IMR-90 (cell line): ENCODE measurements around the gene DLL1. TPM values are rescaled to one million over a fixed set of nuclear protein-coding genes. Genes with fewer than 3 reads are reported as not detected.

Experiments
- ATAC-seq: fragments of 200-7000 bp; cut with Tn5 transposase; 2 replicates; pipeline ENCODE4 v1.9.1; 2020; ENCODE audit warnings: low read depth, mild to moderate bottlenecking, moderate library complexity
- BruUV-seq: library from RNA; stranded (reverse); fragments of 400-500 nt; replicated peaks from 2 replicates; lab custom pipeline; 2021; lab: Mats Ljungman, UMichigan
- CTCF ChIA-PET: fragments of 300-600 bp; formaldehyde crosslinking; extraction: SDS; loops from one replicate; lab custom pipeline; 2021; ENCODE audit warnings: antibody characterized with exemption; lab: Yijun Ruan, JAX
- POLR2A ChIA-PET: fragments of 300-600 bp; sonication (Branson Sonifier 250); formaldehyde crosslinking; loops from one replicate; lab custom pipeline; 2022; ENCODE audit warnings: antibody characterized with exemption; ENCODE audit not compliant: unreplicated experiment; lab: Charles Lee
- DNase-seq: peaks from one replicate; pipeline ENCODE4 v3.0.0; 2013
- H2AFZ ChIP-seq: replicated peaks from 2 replicates; pipeline ENCODE3; 2013; ENCODE audit warnings: low read length, mild to moderate bottlenecking; ENCODE audit not compliant: poor library complexity
- H2AK5ac ChIP-seq: 2 replicates; pipeline ENCODE4 v1.6.1; 2013; ENCODE audit warnings: low read depth, low read length, inconsistent platforms
- H2AK9ac ChIP-seq: replicated peaks from 2 replicates; pipeline ENCODE3; 2013; ENCODE audit warnings: mild to moderate bottlenecking, low read depth, low read length, moderate library complexity; ENCODE audit not compliant: poor library complexity
- H2BK120ac ChIP-seq: 2 replicates; pipeline ENCODE4 v1.6.1; 2013; ENCODE audit warnings: low read depth, low read length, inconsistent platforms
- H2BK15ac ChIP-seq: 3 replicates; pipeline ENCODE4 v1.6.1; 2013; ENCODE audit warnings: low read depth, low read length, inconsistent platforms
- H2BK20ac ChIP-seq: 2 replicates; pipeline ENCODE4 v1.6.1; 2013; ENCODE audit warnings: low read depth, mild to moderate bottlenecking, inconsistent platforms, low read length, moderate library complexity
- H2BK5ac ChIP-seq: 2 replicates; pipeline ENCODE4 v1.6.1; 2013; ENCODE audit warnings: mild to moderate bottlenecking, low read depth, low read length, inconsistent platforms; ENCODE audit not compliant: poor library complexity, severe bottlenecking
- H3K14ac ChIP-seq: replicated peaks from 2 replicates; pipeline ENCODE4 v1.6.1; 2013; ENCODE audit warnings: low read depth, low read length, inconsistent platforms
- H3K18ac ChIP-seq: 2 replicates; pipeline ENCODE4 v1.6.1; 2013; ENCODE audit warnings: low read depth, low read length, control low read depth
- H3K23ac ChIP-seq: 2 replicates; pipeline ENCODE4 v1.6.1; 2013; ENCODE audit warnings: low read depth, low read length, inconsistent platforms
- H3K27ac ChIP-seq: 2 replicates; pipeline ENCODE4 v1.5.1; 2013; ENCODE audit warnings: mild to moderate bottlenecking, control low read depth, low read length; ENCODE audit not compliant: insufficient read depth
- H3K27me3 ChIP-seq: 2 replicates; pipeline ENCODE4 v1.6.1; 2013; ENCODE audit warnings: low read length; ENCODE audit not compliant: control insufficient read depth, insufficient read depth
- H3K36me3 ChIP-seq: 2 replicates; pipeline ENCODE4 v1.6.1; 2013; ENCODE audit warnings: low read length, mixed read lengths; ENCODE audit not compliant: control insufficient read depth, insufficient read depth
- H3K4ac ChIP-seq: 2 replicates; pipeline ENCODE4 v1.6.1; 2013; ENCODE audit warnings: low read depth, low read length, inconsistent platforms
- H3K4me1 ChIP-seq: 2 replicates; pipeline ENCODE4 v1.6.1; 2013; ENCODE audit warnings: low read length, mixed read lengths; ENCODE audit not compliant: control insufficient read depth, insufficient read depth
- H3K4me2 ChIP-seq: 2 replicates; pipeline ENCODE4 v1.6.1; 2013; ENCODE audit warnings: low read depth, mild to moderate bottlenecking, control low read depth, low read length, moderate library complexity
- H3K4me3 ChIP-seq: 2 replicates; pipeline ENCODE4 v1.5.1; 2013; ENCODE audit warnings: low read depth, mild to moderate bottlenecking, control low read depth, low read length, moderate library complexity; ENCODE audit not compliant: insufficient read depth
- H3K56ac ChIP-seq: 2 replicates; pipeline ENCODE4 v1.6.1; 2013; ENCODE audit warnings: low read length, inconsistent platforms; ENCODE audit not compliant: insufficient read depth; ENCODE audit errors: extremely low read depth
- H3K79me1 ChIP-seq, 2 experiments: 2 replicates each; pipeline ENCODE4 v1.6.1; 2013; ENCODE audit warnings: low read length in 2 of 2, inconsistent platforms in 1 of 2, low read depth in 1 of 2
- H3K9ac ChIP-seq: 2 replicates; pipeline ENCODE4 v1.6.1; 2013; ENCODE audit warnings: low read depth, low read length, control low read depth
- H3K9me1 ChIP-seq: 2 replicates; pipeline ENCODE4 v1.6.1; 2013; ENCODE audit warnings: low read length, inconsistent platforms; ENCODE audit not compliant: insufficient read depth
- H3K9me3 ChIP-seq: 2 replicates; pipeline ENCODE4 v1.6.1; 2013; ENCODE audit warnings: low read length; ENCODE audit not compliant: control insufficient read depth, insufficient read depth
- H4K20me1 ChIP-seq: 2 replicates; pipeline ENCODE4 v1.6.1; 2013; ENCODE audit warnings: low read length, inconsistent platforms; ENCODE audit not compliant: insufficient read depth
- H4K5ac ChIP-seq: 2 replicates; pipeline ENCODE4 v1.6.1; 2013; ENCODE audit warnings: mild to moderate bottlenecking, low read depth, low read length, control low read depth
- H4K8ac ChIP-seq, 2 experiments: 2 replicates each; pipeline ENCODE4 v1.6.1; 2013; ENCODE audit warnings: low read depth in 2 of 2, low read length in 2 of 2, control low read depth in 1 of 2, inconsistent platforms in 1 of 2
- H4K91ac ChIP-seq: 2 replicates; pipeline ENCODE4 v1.6.1; 2013; ENCODE audit warnings: low read depth, low read length, inconsistent platforms; ENCODE audit not compliant: insufficient read depth
- CEBPB ChIP-seq: IDR thresholded peaks from 2 replicates; pipeline ENCODE4 v1.6.1; 2012; ENCODE audit warnings: low read depth, low read length, improper control_type of control experiment
- MAZ ChIP-seq: IDR thresholded peaks from 2 replicates; pipeline ENCODE4 v1.6.1; 2012; ENCODE audit warnings: low read depth, mild to moderate bottlenecking, low read length, improper control_type of control experiment, moderate library complexity, borderline replicate concordance
- WGBS, 2 experiments: methylation state at CpG; one replicate each; pipeline versions ENCODE4 v1.1.5 to v1.1.7; 2013; ENCODE audit warnings: missing lambda C conversion rate in 2 of 2; ENCODE audit not compliant: insufficient read length in 1 of 2; ENCODE audit errors: extremely low coverage in 2 of 2; 5-methylcytosine and 5-hydroxymethylcytosine counted together
- dilution Hi-C: fragments of 300-500 bp; cut with HindIII; formaldehyde crosslinking; loops from one replicate; pipeline ENCODE4 v1.14.3; 2018; ENCODE audit warnings: low sequenced_read_pairs; ENCODE audit not compliant: unreplicated experiment
- in situ Hi-C: fragments of 300-500 bp; cut with MboI; formaldehyde crosslinking; loops from 3 replicates; pipeline ENCODE4 v1.14.3; 2019; ENCODE audit warnings: low sequenced_read_pairs, inconsistent platforms, mixed read lengths
- intact Hi-C: fragments of 100-400 bp; cut with micrococcal nuclease; formaldehyde crosslinking; loops from 2 replicates; pipeline ENCODE4 v1.10.0; 2022
- polyA plus RNA-seq, 3 experiments: library from polyadenylated mRNA; depleted of rRNA; stranded (reverse); fragments of >200 nt; gene quantifications; 2 replicates each; pipeline ENCODE4 v1.2.3, GENCODE V29; 2012; ENCODE audit warnings: low replicate concordance in 1 of 3
- total RNA-seq: library from RNA; depleted of rRNA; stranded (reverse); fragments of >200 nt; gene quantifications from 2 replicates; pipeline ENCODE4 v1.2.3, GENCODE V29; 2012

Gene DLL1
- total and polyA plus RNA-seq, 2 of the 4 experiments (the other 2 are of a cell fraction) = under 0.01 to 0.31 TPM

DNA sequence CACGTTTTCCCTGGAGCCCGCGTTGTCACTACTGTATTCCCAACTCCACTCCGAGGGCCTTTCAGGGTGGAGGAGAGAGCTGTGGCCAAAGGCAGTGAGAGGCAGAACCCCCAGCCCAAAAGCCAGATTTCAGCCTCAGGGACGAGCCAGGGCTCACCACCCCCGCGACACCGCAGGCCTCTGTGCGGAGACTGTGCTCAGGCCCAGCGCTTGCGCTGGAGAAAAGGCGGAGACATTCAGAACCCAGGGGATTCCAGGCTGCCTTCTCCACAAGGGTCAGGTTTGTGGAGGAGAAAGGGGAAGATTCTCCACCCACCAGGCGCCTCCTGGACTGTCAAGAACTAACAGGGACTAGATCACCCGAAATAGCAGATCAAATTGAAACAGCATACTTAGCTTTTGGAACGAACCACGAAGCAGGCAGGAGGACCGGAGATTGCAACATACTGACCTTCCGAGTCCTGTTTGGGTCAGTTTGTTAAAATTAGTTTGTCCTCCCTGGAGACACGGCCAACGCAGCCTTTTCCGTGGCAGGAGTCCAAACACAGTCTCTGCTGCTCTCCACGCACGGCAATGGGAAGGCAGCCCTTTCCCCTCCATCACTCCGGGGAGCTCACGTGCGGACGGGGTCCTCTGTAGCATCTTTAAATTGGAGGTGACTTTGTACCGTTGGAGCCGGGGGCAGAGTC lies 14.4 kb downstream of the DLL1 start:
- H2AK9ac ChIP-seq = no peak overlapping the region
- no peak overlapping the region for H3K27ac ChIP-seq
- no peak overlapping the region for H2BK120ac ChIP-seq
- DNase-seq (no peak), ATAC-seq (no peak)
- H3K36me3 ChIP-seq = no peaks in the 10 kb centered on the region
- peaks cover 3% of the 10 kb centered on the region; the same call in 1 of the 2 replicates for H3K4me1 ChIP-seq
- H4K20me1 ChIP-seq = no peaks in the 10 kb centered on the region
- H2BK20ac ChIP-seq = no peak overlapping the region
- H3K27me3 ChIP-seq = peaks cover 11% of the 10 kb centered on the region
- no CpG with 5 or more reads among the region's 29 CpGs for WGBS, 2 experiments
- H3K56ac ChIP-seq = no peak overlapping the region
- intact Hi-C loops = no loop called here
- CTCF ChIA-PET = no interaction called here
- dilution Hi-C loops = no loop called here
- H3K79me1 ChIP-seq = no peaks in the 10 kb centered on the region
- in situ Hi-C loops = no loop called here
- no peak overlapping the region for H2BK15ac ChIP-seq
- no peak overlapping the region for H3K4ac ChIP-seq
- no peak for TF ChIP-seq MAZ
- peak; percentile 47 for TF ChIP-seq CEBPB
- H3K18ac ChIP-seq = no peak overlapping the region
- no peak overlapping the region for H2BK5ac ChIP-seq
- H3K23ac ChIP-seq = no peak overlapping the region
- no peaks in the 10 kb centered on the region for H3K9me1 ChIP-seq
- H4K5ac ChIP-seq = no peak overlapping the region
- H3K4me2 ChIP-seq = peak overlapping the region; percentile 18; the same call in 1 of the 2 replicates
- no TSS peak for BruUV-seq
- POLR2A ChIA-PET = no interaction called here
- no peak overlapping the region for H4K8ac ChIP-seq
- H3K9me3 ChIP-seq = no peaks in the 10 kb centered on the region
- no peak overlapping the region for H4K91ac ChIP-seq
- no peak overlapping the region for H3K4me3 ChIP-seq
- H2AK5ac ChIP-seq = no peak overlapping the region
- H3K9ac ChIP-seq = no peak overlapping the region
- no peak overlapping the region for H3K14ac ChIP-seq
- peak overlapping the region; percentile 37 for H2AFZ ChIP-seq
